H1 (cell line): ENCODE results near the gene PCDHB10. TPM values are rescaled to one million over a fixed set of nuclear protein-coding genes. Genes with fewer than 3 reads are reported as not detected.

ENCODE experiments used
- CTCF ChIA-PET: fragments of 300-600 bp; sonication (Branson Sonifier 250); formaldehyde crosslinking; loops from one replicate; lab custom pipeline; 2021; ENCODE audit not compliant: partially characterized antibody; lab: Charles Lee
- POLR2A ChIA-PET: fragments of 300-600 bp; sonication (Branson Sonifier 250); formaldehyde crosslinking; loops from one replicate; lab custom pipeline; 2021; ENCODE audit warnings: inconsistent platforms; ENCODE audit not compliant: partially characterized antibody; lab: Charles Lee
- DNase-seq, 2 experiments: peaks; one replicate each; pipeline versions ENCODE4 v3.0.0 to v3.0.0-alpha.2; 2010 to 2022; ENCODE audit warnings: low spot score in 2 of 2, low read depth in 1 of 2, mixed read lengths in 1 of 2
- FAIRE-seq: peaks from 2 replicates; lab custom pipeline; 2011; peaks lifted over from hg19 to GRCh38; lab: Jason Lieb, UNC
- H2AFZ ChIP-seq: 2 replicates; pipeline ENCODE4 v1.8.1; 2012; ENCODE audit warnings: low read length, inconsistent platforms
- H2AK5ac ChIP-seq: 2 replicates; pipeline ENCODE4 v1.6.1; 2013; ENCODE audit warnings: low read depth, low read length
- H2BK120ac ChIP-seq: replicated peaks from 2 replicates; pipeline ENCODE3; 2013; ENCODE audit warnings: low read depth, low read length, inconsistent platforms
- H2BK12ac ChIP-seq: 2 replicates; pipeline ENCODE4 v1.6.1; 2013; ENCODE audit warnings: low read depth, low read length
- H2BK15ac ChIP-seq: 2 replicates; pipeline ENCODE4 v1.6.1; 2013; ENCODE audit warnings: low read length
- H2BK20ac ChIP-seq: 2 replicates; pipeline ENCODE4 v1.6.1; 2013; ENCODE audit warnings: low read length
- H2BK5ac ChIP-seq: 2 replicates; pipeline ENCODE4 v1.6.1; 2013; ENCODE audit warnings: low read depth, low read length
- H3K14ac ChIP-seq: 2 replicates; pipeline ENCODE4 v1.6.1; 2013; ENCODE audit warnings: inconsistent platforms; ENCODE audit not compliant: insufficient read length
- H3K18ac ChIP-seq: 2 replicates; pipeline ENCODE4 v1.6.1; 2013; ENCODE audit warnings: low read length; ENCODE audit errors: extremely low read depth
- H3K23ac ChIP-seq: 2 replicates; pipeline ENCODE4 v1.6.1; 2013; ENCODE audit warnings: inconsistent platforms; ENCODE audit not compliant: insufficient read length
- H3K23me2 ChIP-seq: 2 replicates; pipeline ENCODE4 v1.6.1; 2013; ENCODE audit warnings: low read depth, low read length
- H3K27ac ChIP-seq: 2 replicates; pipeline ENCODE4 v1.6.1; 2011; ENCODE audit warnings: low read depth, low read length, inconsistent platforms
- H3K27me3 ChIP-seq, 4 experiments: replicated peaks in 1 of 4; 1 replicate in 1 of 4; 2 replicates in 3 of 4; pipeline versions ENCODE4 v1.6.1 to v1.8.1; 2011 to 2013; ENCODE audit warnings: low read length in 3 of 4, mild to moderate bottlenecking in 3 of 4, inconsistent platforms in 2 of 4, mixed read lengths in 2 of 4, moderate library complexity in 1 of 4; ENCODE audit not compliant: control insufficient read depth in 3 of 4, insufficient read depth in 3 of 4; ENCODE audit errors: extremely low read depth in 1 of 4
- H3K36me3 ChIP-seq, 4 experiments: 2 replicates each; pipeline versions ENCODE4 v1.6.1 to v1.8.1; 2011 to 2013; ENCODE audit warnings: mild to moderate bottlenecking in 4 of 4, low read length in 3 of 4, moderate library complexity in 2 of 4, control low read depth in 1 of 4, inconsistent platforms in 1 of 4; ENCODE audit not compliant: insufficient read depth in 4 of 4, control insufficient read depth in 2 of 4
- H3K4ac ChIP-seq: replicated peaks from 2 replicates; pipeline ENCODE3; 2013; ENCODE audit warnings: low read length, low read depth, mixed read lengths, inconsistent platforms; ENCODE audit not compliant: insufficient read length
- H3K4me1 ChIP-seq, 4 experiments: replicated peaks in 1 of 4; 1 replicate in 1 of 4; 2 replicates in 3 of 4; pipeline versions ENCODE4 v1.6.1 to v1.8.1; 2011 to 2013; ENCODE audit warnings: low read length in 3 of 4, inconsistent platforms in 2 of 4, mixed read lengths in 1 of 4; ENCODE audit not compliant: insufficient read depth in 4 of 4, control insufficient read depth in 3 of 4
- H3K4me2 ChIP-seq, 2 experiments: 2 replicates each; pipeline versions ENCODE4 v1.6.1 to v1.8.1; 2011 to 2013; ENCODE audit warnings: low read depth in 2 of 2, low read length in 2 of 2, control low read depth in 1 of 2, inconsistent platforms in 1 of 2, mild to moderate bottlenecking in 1 of 2; ENCODE audit not compliant: insufficient read depth in 1 of 2
- H3K4me3 ChIP-seq, 4 experiments: fragments of 200-600, 300-600 bp in 1 of 4; sonication (generic), shearing (Covaris generic), sonication (Bioruptor Twin) in 1 of 4; 2 replicates each; pipeline versions ENCODE4 v1.5.1 to v1.8.1; 2011 to 2016; ENCODE audit warnings: low read length in 4 of 4, low read depth in 3 of 4, control low read depth in 2 of 4, inconsistent platforms in 2 of 4, mild to moderate bottlenecking in 2 of 4, mixed read lengths in 1 of 4, moderate library complexity in 1 of 4; ENCODE audit not compliant: insufficient read depth in 2 of 4; ENCODE audit errors: extremely low read depth in 1 of 4
- H3K56ac ChIP-seq: replicated peaks from 2 replicates; pipeline ENCODE3; 2013; ENCODE audit warnings: low read depth, mild to moderate bottlenecking, mixed read lengths, low read length, inconsistent platforms; ENCODE audit not compliant: insufficient read length
- H3K79me1 ChIP-seq: 2 replicates; pipeline ENCODE4 v1.6.1; 2013; ENCODE audit warnings: low read depth, low read length, control low read depth
- H3K79me2 ChIP-seq, 2 experiments: 2 replicates each; pipeline versions ENCODE4 v1.6.1 to v1.8.1; 2012 to 2013; ENCODE audit warnings: low read length in 2 of 2, mild to moderate bottlenecking in 2 of 2, inconsistent platforms in 1 of 2; ENCODE audit not compliant: insufficient read depth in 2 of 2, control insufficient read depth in 1 of 2
- H3K9ac ChIP-seq, 4 experiments: replicated peaks in 1 of 4; 1 replicate in 1 of 4; 2 replicates in 3 of 4; pipeline versions ENCODE4 v1.6.1 to v1.8.1; 2011 to 2013; ENCODE audit warnings: low read depth in 3 of 4, low read length in 3 of 4, control low read depth in 2 of 4, mild to moderate bottlenecking in 2 of 4, moderate library complexity in 2 of 4, inconsistent platforms in 1 of 4; ENCODE audit errors: extremely low read depth in 1 of 4
- H3K9me3 ChIP-seq, 2 experiments: 2 replicates each; pipeline versions ENCODE4 v1.6.1 to v1.8.1; 2012 to 2013; ENCODE audit warnings: mild to moderate bottlenecking in 2 of 2, moderate library complexity in 2 of 2, control low read depth in 1 of 2, inconsistent platforms in 1 of 2, low read depth in 1 of 2, low read length in 1 of 2, mixed read lengths in 1 of 2; ENCODE audit not compliant: insufficient read depth in 2 of 2
- H4K20me1 ChIP-seq, 2 experiments: replicated peaks in 1 of 2; 2 replicates each; pipeline versions ENCODE3 to v1.8.1; 2011 to 2013; ENCODE audit warnings: inconsistent platforms in 2 of 2, low read length in 2 of 2, mild to moderate bottlenecking in 1 of 2; ENCODE audit not compliant: insufficient read depth in 2 of 2, control insufficient read depth in 1 of 2
- H4K5ac ChIP-seq: 2 replicates; pipeline ENCODE4 v1.6.1; 2013; ENCODE audit warnings: low read length, low read depth, mixed read lengths, inconsistent platforms; ENCODE audit not compliant: insufficient read length
- H4K8ac ChIP-seq: 2 replicates; pipeline ENCODE4 v1.8.0; 2013; ENCODE audit warnings: mild to moderate bottlenecking, moderate library complexity, low read length, inconsistent platforms; ENCODE audit not compliant: insufficient read depth; ENCODE audit errors: extremely low read depth
- H4K91ac ChIP-seq: replicated peaks from 2 replicates; pipeline ENCODE3; 2013; ENCODE audit warnings: low read length, mixed read lengths, inconsistent platforms; ENCODE audit not compliant: insufficient read length
- ATF3 ChIP-seq: IDR thresholded peaks from 2 replicates; pipeline ENCODE4 v1.6.1; 2011; ENCODE audit warnings: low read depth, mild to moderate bottlenecking, low read length; ENCODE audit not compliant: insufficient read depth
- CTCF ChIP-seq, 3 experiments: IDR thresholded peaks; 1 replicate in 2 of 3; 2 replicates in 1 of 3; pipeline versions ENCODE4 v1.5.1 to v1.6.1; 2011; ENCODE audit warnings: low read length in 3 of 3, mild to moderate bottlenecking in 3 of 3, inconsistent platforms in 2 of 3, low read depth in 1 of 3, moderate library complexity in 1 of 3; ENCODE audit not compliant: insufficient read depth in 1 of 3; ENCODE audit errors: control extremely low read depth in 1 of 3
- RAD21 ChIP-seq, 2 experiments: IDR thresholded peaks in 1 of 2; conservative IDR thresholded peaks in 1 of 2; 2 replicates each; pipeline ENCODE4 v1.6.1; 2011; ENCODE audit warnings: low read depth in 2 of 2, low read length in 2 of 2, improper control_type of control experiment in 1 of 2, inconsistent platforms in 1 of 2, mild to moderate bottlenecking in 1 of 2, moderate library complexity in 1 of 2
- WGBS, 2 experiments: shearing (Covaris generic) in 1 of 2; methylation state at CpG; one replicate each; pipeline versions ENCODE4 v1.1.6 to v1.1.7; 2013 to 2015; ENCODE audit warnings: low lambda C conversion rate in 2 of 2, mixed read lengths in 2 of 2, inconsistent platforms in 1 of 2, low coverage in 1 of 2, missing lambda C conversion rate in 1 of 2; ENCODE audit not compliant: insufficient replicate concordance in 2 of 2, insufficient coverage in 1 of 2, insufficient read length in 1 of 2; ENCODE audit errors: extremely low coverage in 1 of 2, missing lambda C conversion rate in 1 of 2; 5-methylcytosine and 5-hydroxymethylcytosine counted together
- polyA plus RNA-seq, 7 experiments: library from polyadenylated mRNA; depleted of rRNA in 3 of 7; stranded (reverse) in 5 of 7; unstranded in 2 of 7; fragments of >200 nt in 5 of 7; fragments of 200-250 nt in 2 of 7; gene quantifications; 1 replicate in 5 of 7; 2 replicates in 1 of 7; 4 replicates in 1 of 7; pipeline versions ENCODE4 v1.2.1 to v1.2.3, GENCODE V29; 2011 to 2013; ENCODE audit warnings: missing spikeins in 2 of 7, mixed read lengths in 2 of 7
- total RNA-seq: library from RNA; stranded (reverse); fragmentation: NEBNext Ultra II Directional; extraction: Animal tissue kit (Norgen Biotek cat#: 25700); gene quantifications from 2 replicates; pipeline ENCODE4 v1.2.1, GENCODE V29; 2021

The PCDHB10 gene
- total and polyA plus RNA-seq, 2 of the 8 experiments (the other 6 are each of a cell fraction or from before 2014, with no cell fraction given), result 1.3 to 1.8 TPM

GRCh38 chr5:141149812-141150211, 42.3 kb upstream of the PCDHB10 start, which contains the start of gene PCDHB6:
Gene PCDHB6 (plus strand): TSS chr5:141150057. CDS start chr5:141150258, 201 bp downstream.
- no peak within 1 kb of the TSS for H4K5ac ChIP-seq
- H4K91ac ChIP-seq, result no peak within 1 kb of the TSS
- no peak within 1 kb of the TSS for H3K23ac ChIP-seq
- no peaks in the 10 kb centered on the region for H3K79me2 ChIP-seq
- no peaks in the 10 kb centered on the region for H3K23me2 ChIP-seq
- H3K9me3 ChIP-seq, result peaks cover 5 to 11% of the 10 kb centered on the region in 2 experiments; a peak in 2 of 4 replicates
- FAIRE-seq, result no peak
- no peak within 1 kb of the TSS for H3K4me3 ChIP-seq
- no peak within 1 kb of the TSS for H3K18ac ChIP-seq
- H2BK120ac ChIP-seq, result no peak within 1 kb of the TSS
- H3K79me1 ChIP-seq, result no peaks in the 10 kb centered on the region
- no peaks in the 10 kb centered on the region for H3K4me1 ChIP-seq
- POLR2A ChIA-PET, result interaction anchor here (0.8 kb wide), 1 partner anchor 14 kb away, joined by 3 read pairs; no protein-coding TSS in a partner anchor
- CTCF ChIA-PET, result interaction anchor here (0.9 to 1.9 kb wide), 13 partner anchors 9 to 267 kb away, joined by 3 to 9 read pairs (median 5); partner anchors contain the start of genes PCDHB10, PCDHB11, PCDHB12 and PCDHB2
- H4K8ac ChIP-seq, result no peak within 1 kb of the TSS; the same call in 1 of the 2 replicates
- no peak within 1 kb of the TSS for H2BK12ac ChIP-seq
- no peak within 1 kb of the TSS for H3K9ac ChIP-seq
- no peak within 1 kb of the TSS for H3K27ac ChIP-seq
- no peaks in the 10 kb centered on the region for H4K20me1 ChIP-seq
- no peak within 1 kb of the TSS for H2BK15ac ChIP-seq
- H2AFZ ChIP-seq, result no peak within 1 kb of the TSS
- no peak within 1 kb of the TSS for H3K4me2 ChIP-seq
- H3K4ac ChIP-seq, result no peak within 1 kb of the TSS
- peak; percentile 37 to 46; a peak in 3 of 4 replicates for TF ChIP-seq RAD21 (IDR thresholded peaks at IDR 0.05 in 1 of 2, conservative IDR thresholded peaks at IDR 0.05 in 1 of 2; ENCODE audit: low read depth in 2 of 2, low read length in 2 of 2)
- peak in 2 of 3 experiments; percentile 39 to 44; a peak in 2 of 4 replicates for TF ChIP-seq CTCF (IDR thresholded peaks at IDR 0.05; ENCODE audit: control extremely low read depth in 1 of 3, insufficient read depth in 1 of 3, low read depth in 1 of 3, low read length in 3 of 3)
- no peak for TF ChIP-seq ATF3
- no peak within 1 kb of the TSS for H3K14ac ChIP-seq
- 76% methylated on average over 18 of the region's 18 CpGs; no CpG with 5 or more reads in 1 of the 2 experiments for whole genome bisulfite sequencing, 2 experiments
- H3K36me3 ChIP-seq, result no peaks in the 10 kb centered on the region
- DNase-seq, result peak in 1 of 2 experiments; percentile 60
- H2BK20ac ChIP-seq, result no peak within 1 kb of the TSS
- no peak within 1 kb of the TSS for H2AK5ac ChIP-seq
- no peaks in the 10 kb centered on the region for H3K27me3 ChIP-seq
- H2BK5ac ChIP-seq, result no peak within 1 kb of the TSS
- H3K56ac ChIP-seq, result no peak within 1 kb of the TSS
